GM21526 (cell line): Measurements from ENCODE around the gene CENPM.

Source experiments
- ATAC-seq: cut with Tn5 transposase; IDR thresholded peaks from one replicate; pipeline ENCODE4 v1.9.1; 2021; ENCODE audit warnings: moderate library complexity; ENCODE audit not compliant: unreplicated experiment, low FRiP score

Gene CENPM

DNA sequence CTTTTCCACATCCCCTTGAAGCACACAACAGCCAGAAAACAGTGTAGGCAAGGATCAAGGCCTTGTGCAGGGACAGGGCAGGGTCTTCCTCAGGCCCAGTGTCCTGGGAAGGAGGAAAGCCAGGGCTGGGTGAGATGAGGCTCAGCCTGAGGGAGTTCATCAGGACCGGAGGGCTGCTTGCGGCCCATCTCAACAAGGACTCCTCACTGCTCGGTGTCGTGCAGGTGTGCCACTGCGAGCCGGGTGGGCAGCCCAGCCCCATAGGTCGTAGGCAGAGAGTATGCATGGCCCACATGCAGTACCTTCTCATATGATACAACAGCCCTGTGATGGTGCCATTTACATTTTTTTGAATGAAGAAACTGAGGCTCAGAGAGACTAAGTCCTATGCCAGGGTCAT, 44.9 kb downstream of the CENPM start:
- no peak for ATAC-seq

- ATAC-seq: no peak
These were observed 46.2 kb downstream of the CENPM start for GRCh38 chr22:41900652-41901312.

DNA sequence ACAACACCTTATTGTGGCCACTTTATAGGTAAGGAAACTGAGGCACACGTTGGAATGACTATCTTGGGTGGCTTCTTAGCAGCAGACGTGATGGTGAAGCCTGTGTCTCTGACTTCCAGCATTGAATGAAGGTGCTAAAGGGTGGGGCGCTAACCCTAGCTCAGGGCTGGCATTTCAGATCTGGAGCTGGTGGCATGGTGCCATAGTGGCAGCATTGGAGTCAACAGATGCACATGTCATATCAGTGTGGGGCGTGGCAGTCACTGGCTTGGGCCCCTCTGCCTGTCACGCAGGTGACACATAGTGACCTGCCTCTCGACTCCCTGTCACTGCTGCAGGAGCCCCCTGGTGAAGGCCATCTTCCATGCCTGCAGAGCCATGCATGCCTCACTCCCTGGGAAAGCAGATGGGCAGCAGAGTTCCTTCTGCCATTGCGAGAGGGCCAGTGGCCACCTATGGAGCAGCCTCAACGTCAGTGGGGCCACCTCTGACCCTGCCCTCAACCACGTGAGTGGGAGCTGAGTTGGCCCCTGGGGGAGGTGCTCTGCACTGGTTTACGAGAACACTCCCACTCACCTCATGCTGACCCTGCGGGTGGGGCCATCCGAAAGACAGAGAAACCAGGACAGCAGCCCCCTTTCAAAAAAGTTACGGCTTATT, 46.8 kb downstream of the CENPM start:
- ATAC-seq: no peak

- no peak for ATAC-seq
These were observed 47.8 kb downstream of the CENPM start for GRCh38 chr22:41899110-41899509.

DNA sequence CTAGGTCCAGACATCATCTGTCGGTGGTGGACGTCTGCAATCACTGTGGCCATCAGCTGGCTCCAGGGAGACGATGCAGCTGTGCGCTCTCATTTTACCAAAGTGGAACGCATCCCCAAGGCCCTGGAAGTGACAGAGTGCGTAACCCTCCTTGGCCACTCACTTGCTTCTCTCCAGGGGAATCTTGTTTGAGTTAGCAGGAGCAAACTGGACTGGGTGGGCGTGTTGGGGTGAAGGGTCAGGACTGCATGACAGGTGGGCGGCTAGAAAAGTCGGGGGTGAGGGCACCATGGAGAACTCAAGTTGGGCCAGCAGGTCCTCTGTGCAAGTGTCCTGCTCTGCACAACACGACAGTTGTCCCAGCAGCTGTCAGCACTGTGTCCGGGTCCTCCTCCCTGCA, 48.3 kb downstream of the CENPM start:
- no peak for ATAC-seq

DNA sequence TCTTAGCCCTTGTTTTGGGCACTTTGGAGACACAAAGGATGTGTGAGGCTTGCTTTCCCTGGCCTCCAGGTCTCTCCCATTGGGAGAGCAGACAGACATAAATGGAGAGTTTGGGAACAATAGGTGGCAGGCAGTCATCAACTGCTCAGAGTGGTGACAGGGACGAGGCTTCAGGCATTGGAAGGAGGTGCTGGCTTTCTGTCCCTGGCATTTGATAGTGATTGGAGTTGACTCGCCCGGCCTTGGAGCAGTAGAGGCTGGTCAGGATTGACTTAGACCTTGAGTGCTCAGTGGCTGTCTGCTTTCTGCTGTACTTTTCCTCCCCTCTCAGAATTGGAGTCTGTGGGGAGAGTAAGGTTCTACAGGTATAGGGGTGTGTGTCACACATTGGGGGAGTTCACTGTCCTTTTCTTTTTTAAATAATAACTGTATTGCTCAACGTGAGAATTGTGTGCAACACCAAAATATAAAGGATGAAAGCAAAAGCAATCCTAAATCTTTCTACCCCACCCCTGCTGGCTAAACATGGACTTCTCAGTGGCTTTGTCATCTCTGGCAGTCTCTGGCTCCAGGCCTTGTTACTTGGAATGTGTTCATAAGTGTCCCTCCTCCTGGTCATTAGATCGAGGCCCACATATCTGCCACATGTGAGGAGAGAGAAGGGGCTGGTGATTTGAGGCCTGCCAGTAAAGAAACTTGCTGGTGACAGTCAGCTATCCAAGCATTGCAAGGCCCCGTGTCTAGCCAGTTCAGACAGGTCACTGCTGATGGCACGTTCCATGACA, 53.2 kb downstream of the CENPM start:
- ATAC-seq: no peak

GRCh38 chr22:41892721-41893120, 54.2 kb downstream of the CENPM start:
- no peak for ATAC-seq

- no peak for ATAC-seq
These were observed 55.5 kb downstream of the CENPM start for GRCh38 chr22:41891407-41891806.
